ENCODE data around the gene PARD3B. TPM values are rescaled to one million over a fixed set of nuclear protein-coding genes. Genes with fewer than 3 reads are reported as not detected.

The PARD3B gene
- total and polyA plus RNA-seq, 2 of the 13 experiments (the other 11 are each of a cell fraction or from before 2014, with no cell fraction given) = 0.71 to 2.3 TPM

- ATAC-seq (no peak), FAIRE-seq (no peak), DNase-seq (ENCODE audit: low spot score) (no peak)
- no peaks in the 10 kb centered on the region for H3K9me3 ChIP-seq (ENCODE audit: low read length)
- H3K27ac ChIP-seq (ENCODE audit: extremely low read length, insufficient read depth, low read length) = no peak overlapping the region
- H3K4me3 ChIP-seq (replicated peaks in 1 of 3; ENCODE audit: insufficient read depth in 1 of 3, low read depth in 2 of 3, low read length in 3 of 3) = no peak overlapping the region
- in situ Hi-C loops (cut with HindIII; ENCODE audit: extremely low pct_ligation_motif_present, low pct_unique_long_range_greater_than_20kb) (no loop called here), intact Hi-C loops (cut with micrococcal nuclease; ENCODE audit: unreplicated experiment) (no loop called here)
- H4K20me1 ChIP-seq (ENCODE audit: insufficient read depth, low read length) = no peaks in the 10 kb centered on the region
- H3K4me1 ChIP-seq (ENCODE audit: insufficient read depth, low read length) = no peaks in the 10 kb centered on the region
- H3K79me2 ChIP-seq (ENCODE audit: insufficient read depth, low read length) = no peaks in the 10 kb centered on the region
- no peak overlapping the region for H2AFZ ChIP-seq (ENCODE audit: low read length)
- H3K36me3 ChIP-seq (replicated peaks in 1 of 2; ENCODE audit: control insufficient read depth in 1 of 2, insufficient read depth in 2 of 2, low read length in 2 of 2) = no peaks in the 10 kb centered on the region
- ChIA-PET CTCF (ENCODE audit: low intra/inter-chr PET ratio, low total read pairs) (no interaction called here), POLR2A (no interaction called here)
- BruUV-seq (replicated peaks) = no TSS peak
- WGBS (ENCODE audit: low lambda C conversion rate) = 29% methylated on average over 2 of the region's 2 CpGs
- no peaks in the 10 kb centered on the region for H3K27me3 ChIP-seq (ENCODE audit: control insufficient read depth in 1 of 2, insufficient read depth in 2 of 2, low read length in 2 of 2)
- no peak overlapping the region for H3K4me2 ChIP-seq (ENCODE audit: low read depth, low read length)
- H3K9ac ChIP-seq (ENCODE audit: insufficient read depth, low read depth, low read length) = no peak overlapping the region
- TF ChIP-seq CHD4 (IDR thresholded peaks at IDR 0.05; ENCODE audit: borderline replicate concordance, low read length) (no peak), MTF2 (CRISPR knock-in tag; IDR thresholded peaks at IDR 0.05; ENCODE audit: borderline replicate concordance) (no peak), MAFF (IDR thresholded peaks at IDR 0.05; ENCODE audit: low read depth, low read length) (no peak), ZNF777 (CRISPR knock-in tag; IDR thresholded peaks at IDR 0.05) (no peak), YY1 (IDR thresholded peaks at IDR 0.05; ENCODE audit: insufficient read depth, insufficient replicate concordance, low read depth, low read length) (no peak), DBP (CRISPR knock-in tag; IDR thresholded peaks at IDR 0.05; ENCODE audit: not compliant biosample characterization) (no peak), EP300 (IDR thresholded peaks at IDR 0.05; ENCODE audit: low read depth in 2 of 2, low read length in 2 of 2) (no peak), EP300 (CRISPR knock-in tag; IDR thresholded peaks at IDR 0.05; ENCODE audit: borderline replicate concordance) (no peak), PRDM10 (CRISPR knock-in tag; IDR thresholded peaks at IDR 0.05; ENCODE audit: low read depth) (no peak), ZFP91 (CRISPR knock-in tag; IDR thresholded peaks at IDR 0.05; ENCODE audit: borderline replicate concordance) (no peak), HOXA3 (CRISPR knock-in tag; IDR thresholded peaks at IDR 0.05) (no peak), NFAT5 (CRISPR knock-in tag; IDR thresholded peaks at IDR 0.05) (no peak), ZNF790 (CRISPR knock-in tag; IDR thresholded peaks at IDR 0.05; ENCODE audit: borderline replicate concordance) (no peak), ARNT (IDR thresholded peaks at IDR 0.05) (no peak)
Measured at GRCh38 chr2:205531072-205531471, 985.8 kb downstream of the PARD3B start.

Data from HepG2 (cell line).